ENCODE results near the gene ERVW-1.
"Not testable (repeated sequence)": the region's sequence is repeated elsewhere in the genome, so short reads cannot be mapped to it uniquely, and the experiment has no call there.

The ERVW-1 gene

GRCh38 chr7:92473989-92474388 is 3.8 kb downstream of the ERVW-1 start:
- DNase-seq (ENCODE audit: low read depth), result not testable (repeated sequence)

DNA sequence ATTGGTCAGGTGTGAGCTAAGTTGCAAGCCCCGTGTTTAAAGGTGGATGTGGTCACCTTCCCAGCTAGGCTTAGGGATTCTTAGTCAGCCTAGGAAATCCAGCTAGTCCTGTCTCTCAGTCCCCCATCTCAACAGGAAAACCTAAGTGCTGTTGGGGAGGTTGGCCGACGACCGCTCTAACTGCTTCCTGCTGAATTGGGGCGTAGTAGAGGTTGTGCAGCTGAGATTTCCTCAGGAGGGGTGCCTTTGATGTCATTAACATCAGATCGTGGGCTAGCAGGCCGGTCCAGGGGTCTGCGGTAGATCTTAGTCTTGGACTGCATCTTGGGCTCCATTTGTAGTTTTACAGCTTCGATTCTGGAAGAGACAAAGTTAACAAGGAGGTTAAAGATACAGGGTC is 9.2 kb downstream of the ERVW-1 start:
- not testable (repeated sequence) for DNase-seq (ENCODE audit: low read depth)

- no peak for DNase-seq (ENCODE audit: low read depth)
Observed at GRCh38 chr7:92466682-92467081, 11.1 kb downstream of the ERVW-1 start.

- no peak for DNase-seq (ENCODE audit: low read depth)
Observed at GRCh38 chr7:92464515-92464914, 13.2 kb downstream of the ERVW-1 start.

- no peak for DNase-seq (ENCODE audit: low read depth)
Observed at GRCh38 chr7:92462560-92462959, 15.2 kb downstream of the ERVW-1 start.

DNA sequence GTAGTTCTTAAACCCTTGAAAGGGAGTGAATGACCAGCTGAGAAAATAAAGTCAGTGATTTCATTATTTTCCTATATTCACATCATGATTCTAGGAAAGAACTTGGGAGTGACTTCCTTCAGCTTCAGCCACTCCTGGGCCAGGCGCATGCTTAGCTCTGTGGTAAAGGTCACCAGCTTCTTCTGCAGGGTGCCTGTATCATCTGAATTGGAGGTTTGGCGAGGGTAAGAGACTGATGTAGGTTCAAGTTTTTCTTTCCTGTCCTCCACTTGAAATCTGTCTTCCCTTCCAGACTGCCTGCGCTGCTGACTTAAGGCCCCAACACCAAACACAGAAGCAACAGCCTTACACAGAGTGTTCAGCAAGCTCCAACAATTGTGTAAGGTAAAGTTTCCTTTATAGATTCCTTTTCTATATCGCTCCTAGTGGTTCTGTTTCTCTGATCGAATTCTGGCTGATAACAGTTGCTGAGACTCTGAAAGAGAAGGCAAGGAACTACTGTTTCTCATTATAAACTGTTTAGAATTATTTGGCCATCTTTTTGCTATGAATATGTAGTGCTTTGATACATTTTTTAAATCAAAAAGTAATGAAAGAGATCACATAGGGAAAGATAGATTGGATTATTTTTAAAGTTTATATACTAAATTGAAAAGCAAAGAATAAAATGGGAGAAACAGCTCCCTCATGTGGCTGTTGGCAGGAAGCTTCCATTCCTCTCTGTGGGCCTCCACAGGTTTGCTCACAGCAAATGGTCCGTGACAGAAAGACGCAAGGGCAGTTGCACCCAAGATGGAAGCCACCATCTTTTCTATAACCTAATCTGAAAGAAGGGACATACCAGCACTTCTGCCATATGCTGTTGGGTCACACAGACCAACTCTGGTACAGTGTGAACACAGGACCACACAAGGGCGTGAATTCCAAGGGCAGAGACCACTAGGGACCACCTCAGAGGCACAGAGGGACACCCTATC is 16.4 kb downstream of the ERVW-1 start:
- no peak for DNase-seq (ENCODE audit: low read depth)

- DNase-seq (ENCODE audit: low read depth), result no peak
Observed at GRCh38 chr7:92460510-92460909, 17.2 kb downstream of the ERVW-1 start.

DNA sequence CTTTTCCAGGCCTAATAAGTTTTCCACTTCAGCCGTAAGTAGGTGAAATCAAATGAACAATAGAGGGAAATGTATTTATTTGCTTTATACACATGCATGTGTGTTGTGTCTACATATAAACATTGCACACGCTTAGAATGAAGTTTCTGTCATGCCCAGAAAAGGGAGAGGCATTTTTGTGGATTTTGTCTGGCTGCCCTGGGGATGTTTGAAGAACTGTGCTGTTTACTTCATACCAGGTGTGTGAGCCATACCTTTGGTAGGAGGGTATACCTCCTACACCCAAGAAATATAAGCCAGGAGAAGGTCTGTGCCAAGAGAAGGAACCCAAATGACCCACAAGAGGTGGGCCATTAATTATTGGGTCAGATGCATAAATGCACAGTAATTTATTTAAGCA is 17.6 kb downstream of the ERVW-1 start:
- DNase-seq (ENCODE audit: low read depth), result no peak

- no peak for DNase-seq (ENCODE audit: low read depth)
Observed at GRCh38 chr7:92456236-92456635, 21.5 kb downstream of the ERVW-1 start.

DNA sequence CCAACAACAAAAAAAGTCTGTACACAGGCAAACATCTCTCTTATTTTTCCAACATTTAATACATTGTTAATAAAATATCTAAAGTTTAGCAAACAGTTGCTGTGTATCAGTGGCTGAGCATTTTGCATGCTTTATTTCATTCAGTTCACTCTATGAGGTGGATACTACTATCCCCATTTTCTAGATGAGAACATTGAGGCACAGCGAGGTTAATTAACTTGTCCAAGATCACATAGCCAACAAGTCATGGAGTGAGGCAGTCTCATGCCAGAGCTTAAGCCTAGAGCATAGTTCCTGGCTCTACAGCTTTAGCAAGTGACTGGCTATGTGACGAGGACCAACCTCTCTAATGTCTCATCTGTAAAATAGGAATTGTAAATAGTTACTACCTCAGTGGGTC is 26.1 kb downstream of the ERVW-1 start:
- no peak for DNase-seq (ENCODE audit: low read depth)

GRCh38 chr7:92448205-92448747 is 29.5 kb downstream of the ERVW-1 start:
- DNase-seq (ENCODE audit: low read depth), result peak; percentile 40

- DNase-seq (ENCODE audit: low read depth), result peak; percentile 70
Observed at GRCh38 chr7:92447345-92448204, 30.2 kb downstream of the ERVW-1 start, which contains the start of gene GATAD1. TSS of gene GATAD1 (plus strand) at chr7:92447482. CDS start at chr7:92447730, 248 bp downstream.

- no peak for DNase-seq (ENCODE audit: low read depth)
Observed at GRCh38 chr7:92446869-92447344, 30.8 kb downstream of the ERVW-1 start.

GRCh38 chr7:92442720-92443119 is 35.0 kb downstream of the ERVW-1 start:
- DNase-seq (ENCODE audit: low read depth), result not testable (repeated sequence)

DNA sequence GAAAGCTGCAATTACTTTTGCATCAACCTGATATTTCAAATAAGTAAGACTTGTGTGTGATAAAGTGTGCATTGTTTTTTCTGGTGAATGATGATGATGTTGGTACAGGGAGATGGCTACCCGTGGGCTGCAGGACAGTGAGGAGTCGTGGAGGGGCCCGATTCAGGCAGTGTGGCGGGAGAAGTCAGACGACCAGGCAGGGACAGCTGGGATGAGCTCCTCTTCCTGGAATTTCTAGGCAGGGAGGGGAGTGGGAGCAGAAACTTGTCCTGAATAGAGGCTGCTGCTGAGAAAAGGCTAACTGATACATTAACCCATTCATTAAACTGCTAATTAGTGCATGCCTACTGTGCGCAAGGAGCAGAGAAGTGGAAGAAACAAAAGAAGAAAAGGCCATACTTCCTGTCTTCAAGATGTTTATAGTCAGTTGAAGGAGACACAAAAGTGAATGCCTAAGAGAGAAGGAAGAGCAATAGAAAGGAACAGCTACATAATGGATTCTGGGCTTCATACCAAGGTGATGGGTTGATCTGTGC is 39.7 kb downstream of the ERVW-1 start:
- DNase-seq (ENCODE audit: low read depth), result no peak

GRCh38 chr7:92436612-92437445 is 40.9 kb downstream of the ERVW-1 start:
- no peak for DNase-seq (ENCODE audit: low read depth)

DNA sequence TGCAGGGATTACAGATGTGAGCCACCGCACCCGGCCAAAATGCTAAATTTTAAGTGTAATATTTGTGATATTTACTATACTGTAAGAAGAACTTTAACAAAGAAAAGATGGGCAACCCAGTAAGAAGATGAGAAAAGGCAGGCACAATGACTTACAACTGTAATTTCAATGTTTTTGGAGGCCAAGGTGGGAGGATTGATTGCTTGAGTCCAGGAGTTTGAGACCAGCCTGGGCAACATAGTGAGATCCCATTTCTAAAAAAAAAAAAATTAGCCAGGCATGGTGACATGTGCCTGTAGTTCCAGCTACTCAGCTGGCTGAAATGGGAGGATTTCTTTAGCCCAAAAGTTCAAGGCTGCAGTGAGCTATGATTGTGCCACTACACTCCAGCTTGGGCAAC is 42.2 kb downstream of the ERVW-1 start:
- no peak for DNase-seq (ENCODE audit: low read depth)

DNA sequence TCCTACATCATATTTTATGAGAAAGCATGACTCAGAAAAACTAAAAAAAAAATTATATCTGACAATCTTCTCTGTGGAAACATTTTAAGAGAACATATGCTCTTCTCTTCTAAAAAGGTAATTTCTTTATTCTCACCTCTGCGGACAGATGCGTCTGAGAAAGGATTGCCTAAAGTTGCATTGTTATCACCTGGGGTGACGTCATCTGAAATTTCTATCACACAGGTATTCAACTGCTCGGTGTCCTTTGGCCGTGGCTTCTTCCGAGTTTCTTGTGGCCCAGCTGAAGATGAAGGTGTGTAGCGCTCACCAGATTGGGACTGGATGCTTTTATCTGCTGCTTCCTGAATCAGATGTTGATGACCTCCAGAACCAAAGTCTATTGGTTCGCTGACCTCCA is 44.7 kb downstream of the ERVW-1 start:
- no peak for DNase-seq (ENCODE audit: low read depth)

- no peak for DNase-seq (ENCODE audit: low read depth)
Observed at GRCh38 chr7:92432299-92432946, 45.3 kb downstream of the ERVW-1 start.

GRCh38 chr7:92427193-92427592 is 50.6 kb downstream of the ERVW-1 start:
- no peak for DNase-seq (ENCODE audit: low read depth)

Data from activated T-helper 9 cell treated with anti-CD3 and anti-CD28 coated beads, Interleukin-2, amount 50 U/mL, for 16 hours (primary cell).